Spinal cord (tissue), 10 donors: Measurements from ENCODE around the gene RPA1. TPM values are rescaled to one million over a fixed set of nuclear protein-coding genes. Genes with fewer than 3 reads are reported as not detected.
"Not testable (repeated sequence)": the region's sequence is repeated elsewhere in the genome, so short reads cannot be mapped to it uniquely, and the experiment has no call there.

Experiments
- DNase-seq, 6 donors: peaks; one replicate each; pipeline versions ENCODE4 v3.0.0 to v3.0.0-alpha.2; 2013 to 2015; ENCODE audit warnings: low spot score in 6 of 6, low read depth in 4 of 6
- H3K27ac ChIP-seq: one replicate; pipeline ENCODE4 v1.5.1; 2013; ENCODE audit warnings: low read depth, low read length, control low read depth
- H3K27me3 ChIP-seq: one replicate; pipeline ENCODE4 v1.6.1; 2013; ENCODE audit warnings: low read length; ENCODE audit not compliant: control insufficient read depth, insufficient read depth
- H3K36me3 ChIP-seq: one replicate; pipeline ENCODE4 v1.6.1; 2013; ENCODE audit warnings: low read length; ENCODE audit not compliant: control insufficient read depth, insufficient read depth
- H3K4me1 ChIP-seq: one replicate; pipeline ENCODE4 v1.6.1; 2013; ENCODE audit warnings: low read length; ENCODE audit not compliant: control insufficient read depth, insufficient read depth
- H3K4me3 ChIP-seq: one replicate; pipeline ENCODE4 v1.5.1; 2013; ENCODE audit warnings: low read depth, low read length, control low read depth
- H3K9me3 ChIP-seq: one replicate; pipeline ENCODE4 v1.6.1; 2013; ENCODE audit warnings: low read length; ENCODE audit not compliant: control insufficient read depth, insufficient read depth
- WGBS: methylation state at CpG from one replicate; pipeline ENCODE4 v1.1.5; 2013; ENCODE audit warnings: missing lambda C conversion rate; ENCODE audit not compliant: insufficient coverage; 5-methylcytosine and 5-hydroxymethylcytosine counted together
- polyA plus RNA-seq, 2 donors: library from polyadenylated mRNA; unstranded; fragments of 120-200 nt; gene quantifications; one replicate each; pipeline ENCODE4 v1.2.1, GENCODE V29; 2013; ENCODE audit not compliant: insufficient read length in 2 of 2
- total RNA-seq, 2 donors: library from RNA; depleted of rRNA in 1 of 2; stranded (reverse); fragments of 120-200 nt in 1 of 2; fragments of >200 nt in 1 of 2; gene quantifications; one replicate each; pipeline versions ENCODE4 v1.2.3 to v1.2.4, GENCODE V29; 2013 to 2014
- donor health status: healthy.

The RPA1 gene
- total and polyA plus RNA-seq, 4 donors = 25.2 to 89.5 (median 58.1) TPM

GRCh38 chr17:1792495-1793446 is 37.0 kb upstream of the RPA1 start:
- Histone ChIP-seq H3K4me1 (peaks cover 5% of the 10 kb centered on the region), H3K27ac (no peak overlapping the region), H3K27me3 (no peaks in the 10 kb centered on the region), H3K9me3 (no peaks in the 10 kb centered on the region), H3K4me3 (no peak overlapping the region), H3K36me3 (peaks cover 13% of the 10 kb centered on the region)
- 93% methylated on average over 7 of the region's 23 CpGs for WGBS
- no peak for DNase-seq

GRCh38 chr17:1793447-1793806 is 36.4 kb upstream of the RPA1 start:
- Histone ChIP-seq H3K4me1 (peaks cover 2% of the 10 kb centered on the region), H3K36me3 (peaks cover 20% of the 10 kb centered on the region), H3K9me3 (no peaks in the 10 kb centered on the region), H3K4me3 (no peak overlapping the region), H3K27me3 (no peaks in the 10 kb centered on the region), H3K27ac (no peak overlapping the region)
- DNase-seq = no peak
- 80% methylated on average over 1 of the region's 1 CpG for WGBS

GRCh38 chr17:1796800-1797199 is 33.0 kb upstream of the RPA1 start:
- no peaks in the 10 kb centered on the region for H3K27me3 ChIP-seq
- H3K27ac ChIP-seq = no peak overlapping the region
- no CpG with 5 or more reads among the region's 1 CpG for WGBS
- no peak overlapping the region for H3K4me3 ChIP-seq
- peaks cover 31% of the 10 kb centered on the region for H3K36me3 ChIP-seq
- H3K4me1 ChIP-seq = peaks cover 2% of the 10 kb centered on the region
- no peaks in the 10 kb centered on the region for H3K9me3 ChIP-seq
- peak in 1 of 6 donors; percentile 8 for DNase-seq

GRCh38 chr17:1797323-1797722 is 32.5 kb upstream of the RPA1 start:
- 47% methylated on average over 2 of the region's 3 CpGs for WGBS
- peaks cover 2% of the 10 kb centered on the region for H3K4me1 ChIP-seq
- peaks cover 32% of the 10 kb centered on the region for H3K36me3 ChIP-seq
- no peak overlapping the region for H3K27ac ChIP-seq
- no peaks in the 10 kb centered on the region for H3K27me3 ChIP-seq
- DNase-seq = peak in 1 of 6 donors; percentile 72
- no peak overlapping the region for H3K4me3 ChIP-seq
- no peaks in the 10 kb centered on the region for H3K9me3 ChIP-seq

GRCh38 chr17:1797846-1798245 is 32.0 kb upstream of the RPA1 start:
- not testable (repeated sequence) for H3K4me1 ChIP-seq, DNase-seq, H3K4me3 ChIP-seq, H3K27me3 ChIP-seq, H3K9me3 ChIP-seq, H3K27ac ChIP-seq
- H3K36me3 ChIP-seq = peaks cover 28% of the 10 kb centered on the region
- WGBS = 90% methylated on average over 6 of the region's 8 CpGs

- Histone ChIP-seq H3K4me1 (peaks cover 2% of the 10 kb centered on the region), H3K36me3 (peaks cover 32% of the 10 kb centered on the region), H3K9me3 (no peaks in the 10 kb centered on the region), H3K27me3 (no peaks in the 10 kb centered on the region), H3K27ac (no peak overlapping the region), H3K4me3 (no peak overlapping the region)
- no peak for DNase-seq
- 94% methylated on average over 4 of the region's 7 CpGs for WGBS
These were observed 29.6 kb upstream of the RPA1 start for GRCh38 chr17:1800240-1800639.

GRCh38 chr17:1800712-1801111 is 29.1 kb upstream of the RPA1 start:
- Histone ChIP-seq H3K4me1 (peaks cover 2% of the 10 kb centered on the region), H3K27ac (no peak overlapping the region), H3K27me3 (no peaks in the 10 kb centered on the region), H3K36me3 (peaks cover 32% of the 10 kb centered on the region), H3K4me3 (no peak overlapping the region), H3K9me3 (no peaks in the 10 kb centered on the region)
- DNase-seq = no peak
- 88% methylated on average over 3 of the region's 4 CpGs for WGBS

GRCh38 chr17:1802429-1802828 is 27.4 kb upstream of the RPA1 start:
- H3K4me1 ChIP-seq = peaks cover 2% of the 10 kb centered on the region
- no peak overlapping the region for H3K4me3 ChIP-seq
- DNase-seq = no peak
- H3K27ac ChIP-seq = no peak overlapping the region
- no peaks in the 10 kb centered on the region for H3K27me3 ChIP-seq
- no peaks in the 10 kb centered on the region for H3K9me3 ChIP-seq
- peaks cover 31% of the 10 kb centered on the region for H3K36me3 ChIP-seq
- WGBS = no CpG with 5 or more reads among the region's 1 CpG

- 98% methylated on average over 5 of the region's 6 CpGs for WGBS
- no peaks in the 10 kb centered on the region for H3K27me3 ChIP-seq
- H3K36me3 ChIP-seq = peaks cover 23% of the 10 kb centered on the region
- peaks cover 2% of the 10 kb centered on the region for H3K4me1 ChIP-seq
- H3K4me3 ChIP-seq = no peak overlapping the region
- DNase-seq = no peak
- H3K9me3 ChIP-seq = no peaks in the 10 kb centered on the region
- H3K27ac ChIP-seq = no peak overlapping the region
These were observed 26.5 kb upstream of the RPA1 start for GRCh38 chr17:1803280-1803679.

- H3K27ac ChIP-seq = no peak overlapping the region
- H3K4me1 ChIP-seq = peaks cover 2% of the 10 kb centered on the region
- 96% methylated on average over 3 of the region's 6 CpGs for WGBS
- H3K36me3 ChIP-seq = peaks cover 22% of the 10 kb centered on the region
- H3K4me3 ChIP-seq = no peak overlapping the region
- H3K27me3 ChIP-seq = no peaks in the 10 kb centered on the region
- H3K9me3 ChIP-seq = no peaks in the 10 kb centered on the region
- DNase-seq = peak in 1 of 6 donors; percentile 79
These were observed 21.9 kb upstream of the RPA1 start for GRCh38 chr17:1807890-1808289.
